ENCODE results near the gene SET. TPM values are rescaled to one million over a fixed set of nuclear protein-coding genes. Genes with fewer than 3 reads are reported as not detected.
A peak's percentile ranks its signal among the peaks of the same experiment; 100 is the strongest.
"Not testable (repeated sequence)": the region's sequence is repeated elsewhere in the genome, so short reads cannot be mapped to it uniquely, and the experiment has no call there.

SET gene
- total RNA-seq, 4 donors from 2014 or later = 143 to 156 (median 145) TPM

DNA sequence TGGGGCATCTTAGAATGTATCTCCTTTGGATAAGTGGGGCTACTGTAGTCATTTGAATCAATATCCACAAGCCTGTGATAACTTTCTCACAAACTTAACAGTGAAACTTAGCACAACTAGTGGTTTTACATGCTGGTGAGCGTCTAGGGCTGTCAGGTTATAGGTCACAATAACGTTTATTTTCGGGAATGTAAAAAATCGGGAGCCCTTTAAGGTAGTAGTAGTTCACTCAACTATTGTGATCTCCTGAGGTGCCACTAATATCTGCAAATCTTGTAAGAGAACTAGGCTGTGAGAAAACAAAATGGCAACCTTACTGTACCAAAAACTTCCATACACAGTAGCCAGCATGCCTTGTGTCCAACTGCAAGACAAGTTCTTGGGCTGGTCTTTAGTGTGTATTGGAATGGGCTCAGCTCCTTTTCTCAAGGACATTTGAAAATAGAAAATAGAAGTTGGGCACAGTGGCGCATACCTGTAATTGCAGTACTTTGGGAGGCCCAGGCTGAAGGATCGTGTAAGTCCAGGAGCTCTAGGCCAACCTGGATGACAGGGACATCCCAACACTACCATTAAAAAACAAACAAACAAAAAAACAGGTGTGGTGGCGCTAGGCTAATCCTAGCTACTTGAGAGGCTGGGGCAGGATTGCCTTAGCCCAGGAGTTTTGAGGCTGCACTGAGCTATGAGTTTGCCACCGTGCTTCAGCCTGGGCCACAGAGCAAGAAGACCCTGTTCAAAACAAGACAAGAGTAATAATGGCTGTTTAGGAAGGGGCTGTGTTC is 8.1 kb downstream of the SET start:
- Histone ChIP-seq H3K4me3 (no peak overlapping the region), H3K27me3 (no peaks in the 10 kb centered on the region), H3K36me3 (peaks cover 0 to 45% (median 12%) of the 10 kb centered on the region in 3 donors), H3K27ac (no peak overlapping the region), H3K4me1 (peaks cover 0 to 8% (median 0%) of the 10 kb centered on the region in 4 donors), H3K9me3 (no peaks in the 10 kb centered on the region)
- WGBS, 2 donors = 65 to 67% methylated on average over 8 of the region's 8 CpGs
- TF ChIP-seq CTCF (IDR thresholded peaks at IDR 0.05) (no peak), EP300 (IDR thresholded peaks at IDR 0.05) (no peak), POLR2A (IDR thresholded peaks at IDR 0.05) (no peak)
- no peak for DNase-seq (ENCODE audit: low spot score in 2 of 2)

DNA sequence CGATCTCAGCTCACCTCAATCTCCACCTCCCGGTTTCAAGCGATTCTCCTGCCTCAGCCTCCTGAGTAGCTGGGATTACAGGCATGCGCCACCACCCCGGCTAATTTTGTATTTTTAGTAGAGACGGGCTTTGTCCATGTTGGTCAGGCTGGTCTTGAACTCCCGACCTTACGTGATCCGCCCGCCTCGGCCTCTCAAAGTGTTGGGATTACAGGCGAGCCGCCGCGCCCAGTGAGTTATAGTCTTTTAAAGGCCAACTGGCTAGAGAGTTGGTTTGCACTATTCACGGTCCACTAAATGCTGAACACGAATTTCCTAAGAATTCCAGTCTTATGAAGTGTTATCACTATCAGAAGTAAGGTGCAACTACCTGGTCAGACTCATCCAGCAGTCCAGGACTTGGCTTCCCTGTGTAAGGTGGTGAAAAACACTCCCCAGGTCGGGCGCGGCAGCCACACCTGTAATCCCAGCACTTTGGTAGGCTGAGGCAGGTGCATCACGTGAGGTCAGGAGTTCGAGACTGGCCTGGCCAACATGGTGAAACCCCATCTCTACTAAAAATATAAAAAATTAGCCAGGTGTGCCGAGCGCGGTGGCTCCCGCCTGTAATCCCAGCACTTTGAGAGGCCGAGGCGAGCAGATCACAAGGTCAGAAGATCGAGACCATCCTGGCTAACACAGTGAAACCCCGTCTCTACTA is 10.2 kb downstream of the SET start:
- H3K27ac ChIP-seq; DNase-seq (ENCODE audit: low spot score in 2 of 2); H3K4me3 ChIP-seq; H3K9me3 ChIP-seq; H3K27me3 ChIP-seq: not testable (repeated sequence)
- peaks cover 0 to 16% (median 4%) of the 10 kb centered on the region in 4 donors for H3K4me1 ChIP-seq
- peaks cover 0 to 24% (median 0%) of the 10 kb centered on the region in 3 donors for H3K36me3 ChIP-seq
- WGBS, 2 donors = 94 to 95% methylated on average over 30 of the region's 30 CpGs

DNA sequence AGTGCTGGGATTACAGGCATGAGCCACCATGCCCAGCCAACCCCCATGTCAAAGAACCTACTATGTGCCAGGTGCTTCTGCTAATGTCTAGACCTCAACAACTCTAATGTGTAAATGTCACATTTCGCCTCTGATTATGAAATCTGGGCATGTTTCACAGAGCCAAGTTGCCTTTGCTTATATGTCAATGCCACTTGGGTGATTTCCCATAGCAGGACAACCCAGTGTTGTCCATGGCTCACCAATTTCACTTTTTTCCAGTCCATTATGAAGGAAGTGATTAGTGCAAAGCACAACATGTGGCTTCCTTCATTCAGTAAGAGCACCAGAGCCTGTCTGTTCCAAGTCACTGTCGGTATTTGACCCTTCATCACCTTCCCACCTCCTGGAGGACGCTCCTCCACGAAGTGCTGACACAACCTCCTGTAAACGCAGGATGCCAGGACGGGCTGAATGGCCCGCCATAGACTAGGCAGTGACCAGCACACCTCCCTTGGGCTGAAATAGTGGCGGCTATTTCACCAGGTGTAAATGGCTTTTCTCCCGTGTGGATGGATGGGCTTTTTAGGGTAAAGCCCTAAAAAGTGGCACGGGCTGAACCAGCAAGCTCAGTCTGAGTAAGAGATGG is 12.3 kb downstream of the SET start:
- 71 to 78% methylated on average over 10 of the region's 10 CpGs for WGBS, 2 donors
- DNase-seq (ENCODE audit: low spot score in 2 of 2) = no peak

DNA sequence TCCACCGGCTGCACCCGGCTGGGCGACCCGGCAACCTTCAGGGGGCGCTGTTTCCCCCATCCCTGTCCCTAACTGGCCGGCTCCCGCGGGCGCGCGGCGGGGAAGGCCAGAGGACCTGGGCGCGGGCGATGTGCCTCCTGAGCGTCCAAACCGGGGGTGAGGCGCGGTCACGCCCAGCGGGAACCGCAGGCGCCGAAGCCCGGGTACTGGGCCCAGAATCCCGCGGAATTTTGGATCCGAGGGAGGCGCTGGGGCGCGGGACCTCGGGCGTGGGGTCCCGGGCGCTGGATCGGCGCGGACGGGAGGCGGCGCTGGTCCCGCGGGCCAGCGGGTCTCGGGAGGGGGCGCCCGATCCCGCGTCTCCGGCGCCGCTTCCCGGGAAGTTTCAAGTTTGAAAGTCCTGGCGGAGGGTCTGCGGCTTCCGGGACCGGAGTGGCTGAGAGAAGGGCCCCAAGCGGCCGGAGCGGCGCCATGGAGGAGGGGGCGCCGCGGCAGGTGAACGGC is 13.5 kb downstream of the SET start, which contains the start of gene PKN3:
PKN3 (plus strand) TSS at position 59 of the 504 bp plus-strand sequence; CDS start at position 472, 413 bp downstream.
- no peaks in the 10 kb centered on the region for H3K27me3 ChIP-seq
- DNase-seq (ENCODE audit: low spot score in 2 of 2) = peak; percentile 69 to 80
- peak within 1 kb of the TSS; percentile 63 to 90 (median 74) for H3K4me3 ChIP-seq
- TF ChIP-seq CTCF (IDR thresholded peaks at IDR 0.05) (peak; percentile 89 to 94 (median 91)), POLR2A (IDR thresholded peaks at IDR 0.05) (no peak), EP300 (IDR thresholded peaks at IDR 0.05) (peak in 1 of 2 donors; percentile 31)
- peaks cover 0 to 16% (median 4%) of the 10 kb centered on the region in 4 donors for H3K4me1 ChIP-seq
- no peaks in the 10 kb centered on the region for H3K9me3 ChIP-seq
- WGBS, 2 donors = 0% methylated on average over 21 to 35 of the region's 65 CpGs
- peak within 1 kb of the TSS; percentile 55 to 86 (median 83) for H3K27ac ChIP-seq
- peaks cover 0 to 11% (median 0%) of the 10 kb centered on the region in 3 donors for H3K36me3 ChIP-seq

More for the DNA sequence above, 12.3 kb downstream of the SET start:
- TF ChIP-seq POLR2A (IDR thresholded peaks at IDR 0.05) (no peak), EP300 (IDR thresholded peaks at IDR 0.05) (no peak), CTCF (IDR thresholded peaks at IDR 0.05) (no peak)
- no peaks in the 10 kb centered on the region for H3K9me3 ChIP-seq
- peaks cover 0 to 16% (median 4%) of the 10 kb centered on the region in 4 donors for H3K4me1 ChIP-seq
- H3K4me3 ChIP-seq = no peak overlapping the region
- H3K36me3 ChIP-seq = peaks cover 0 to 7% (median 0%) of the 10 kb centered on the region in 3 donors
- H3K27me3 ChIP-seq = no peaks in the 10 kb centered on the region
- no peak overlapping the region for H3K27ac ChIP-seq

DNA sequence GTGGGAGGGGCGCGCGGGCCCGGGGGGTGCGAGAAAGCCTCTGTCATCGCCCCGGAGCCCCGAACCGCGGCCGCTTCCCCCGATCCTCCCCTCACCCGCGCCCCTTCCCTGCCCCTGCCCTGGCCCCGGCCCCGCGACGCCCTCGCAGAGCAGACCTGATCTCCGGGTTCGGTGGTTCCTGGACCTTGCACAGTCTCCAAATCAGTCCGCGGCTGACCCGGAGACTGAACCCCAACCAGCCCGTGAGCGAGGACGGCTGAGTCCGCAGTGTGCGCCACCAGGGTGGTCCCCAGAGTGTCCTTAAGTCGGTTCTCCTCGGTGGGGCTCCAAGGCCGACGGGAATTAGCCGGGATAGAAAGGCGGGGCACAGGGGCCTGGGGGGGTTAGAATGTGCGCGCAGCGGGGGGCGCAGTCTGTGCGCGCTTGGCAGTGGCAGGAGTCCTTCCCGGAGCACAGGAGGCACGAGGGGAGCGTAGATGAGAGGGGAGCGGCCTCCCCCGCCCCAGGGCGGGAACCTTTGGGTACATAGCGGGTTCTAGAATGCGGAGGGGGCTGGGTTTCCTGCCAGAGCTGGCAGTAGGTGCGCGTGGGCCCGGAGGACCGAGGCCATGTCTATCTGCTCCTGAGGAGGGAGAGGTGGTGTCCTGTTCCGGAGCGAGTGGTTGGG is 14.1 kb downstream of the SET start:
- peak overlapping the region; percentile 63 to 90 (median 74) for H3K4me3 ChIP-seq
- H3K9me3 ChIP-seq = no peaks in the 10 kb centered on the region
- H3K4me1 ChIP-seq = peaks cover 0 to 16% (median 4%) of the 10 kb centered on the region in 4 donors
- DNase-seq (ENCODE audit: low spot score in 2 of 2) = no peak
- TF ChIP-seq EP300 (IDR thresholded peaks at IDR 0.05) (no peak), POLR2A (IDR thresholded peaks at IDR 0.05) (no peak), CTCF (IDR thresholded peaks at IDR 0.05) (no peak)
- peak overlapping the region; percentile 55 to 86 (median 83) for H3K27ac ChIP-seq
- H3K36me3 ChIP-seq = peaks cover 0 to 11% (median 0%) of the 10 kb centered on the region in 3 donors
- no peaks in the 10 kb centered on the region for H3K27me3 ChIP-seq
- WGBS, 2 donors = 6 to 8% methylated on average over 38 to 42 of the region's 55 CpGs

All from tibial nerve (tissue), 4 donors.